GM21367 (cell line): ENCODE data around the gene RIOX2.

Experiments used
- ATAC-seq: cut with Tn5 transposase; IDR thresholded peaks from one replicate; pipeline ENCODE4 v1.9.1; 2021; ENCODE audit not compliant: unreplicated experiment

RIOX2 gene

GRCh38 chr3:97990624-97991292 lies 18.5 kb upstream of the RIOX2 start:
- no peak for ATAC-seq

GRCh38 chr3:97988784-97989568 lies 16.7 kb upstream of the RIOX2 start:
- ATAC-seq, result no peak

- ATAC-seq, result no peak
Observed at GRCh38 chr3:97987306-97987705, 15.1 kb upstream of the RIOX2 start.

- ATAC-seq, result no peak
Observed at GRCh38 chr3:97983933-97984491, 11.8 kb upstream of the RIOX2 start.

GRCh38 chr3:97981886-97982285 lies 9.7 kb upstream of the RIOX2 start:
- ATAC-seq, result no peak

GRCh38 chr3:97979610-97980009 lies 7.4 kb upstream of the RIOX2 start:
- ATAC-seq, result no peak

- no peak for ATAC-seq
Observed at GRCh38 chr3:97975466-97975865, 3.2 kb upstream of the RIOX2 start.

GRCh38 chr3:97974996-97975395 lies 2.8 kb upstream of the RIOX2 start:
- ATAC-seq, result no peak

- ATAC-seq, result no peak
Observed at GRCh38 chr3:97972976-97973375, 745 bp upstream of the RIOX2 start.

- ATAC-seq, result no peak
Observed at GRCh38 chr3:97970956-97971620, 1.1 kb downstream of the RIOX2 start.

GRCh38 chr3:97970156-97970555 lies 2.1 kb downstream of the RIOX2 start:
- no peak for ATAC-seq

- no peak for ATAC-seq
Observed at GRCh38 chr3:97969541-97969940, 2.7 kb downstream of the RIOX2 start.

GRCh38 chr3:97968376-97968775 lies 3.9 kb downstream of the RIOX2 start:
- ATAC-seq, result no peak

- ATAC-seq, result no peak
Observed at GRCh38 chr3:97967966-97968365, 4.3 kb downstream of the RIOX2 start.

- ATAC-seq, result no peak
Observed at GRCh38 chr3:97960993-97961766, 11.1 kb downstream of the RIOX2 start.

GRCh38 chr3:97960551-97960950 lies 11.7 kb downstream of the RIOX2 start:
- no peak for ATAC-seq

- ATAC-seq, result no peak
Observed at GRCh38 chr3:97959872-97960271, 12.4 kb downstream of the RIOX2 start.

GRCh38 chr3:97958796-97959195 lies 13.4 kb downstream of the RIOX2 start:
- ATAC-seq, result no peak

- ATAC-seq, result no peak
Observed at GRCh38 chr3:97958396-97958795, 13.8 kb downstream of the RIOX2 start.

GRCh38 chr3:97957617-97958311 lies 14.5 kb downstream of the RIOX2 start:
- ATAC-seq, result no peak
